GM18909 (cell line): ENCODE results near the gene BCORL1.
A peak's percentile ranks its signal among the peaks of the same experiment; 100 is the strongest.

Experiments
- ATAC-seq: cut with Tn5 transposase; IDR thresholded peaks from one replicate; pipeline ENCODE4 v1.9.1; 2021; ENCODE audit warnings: mild to moderate bottlenecking; ENCODE audit not compliant: unreplicated experiment, poor library complexity

The BCORL1 gene

DNA sequence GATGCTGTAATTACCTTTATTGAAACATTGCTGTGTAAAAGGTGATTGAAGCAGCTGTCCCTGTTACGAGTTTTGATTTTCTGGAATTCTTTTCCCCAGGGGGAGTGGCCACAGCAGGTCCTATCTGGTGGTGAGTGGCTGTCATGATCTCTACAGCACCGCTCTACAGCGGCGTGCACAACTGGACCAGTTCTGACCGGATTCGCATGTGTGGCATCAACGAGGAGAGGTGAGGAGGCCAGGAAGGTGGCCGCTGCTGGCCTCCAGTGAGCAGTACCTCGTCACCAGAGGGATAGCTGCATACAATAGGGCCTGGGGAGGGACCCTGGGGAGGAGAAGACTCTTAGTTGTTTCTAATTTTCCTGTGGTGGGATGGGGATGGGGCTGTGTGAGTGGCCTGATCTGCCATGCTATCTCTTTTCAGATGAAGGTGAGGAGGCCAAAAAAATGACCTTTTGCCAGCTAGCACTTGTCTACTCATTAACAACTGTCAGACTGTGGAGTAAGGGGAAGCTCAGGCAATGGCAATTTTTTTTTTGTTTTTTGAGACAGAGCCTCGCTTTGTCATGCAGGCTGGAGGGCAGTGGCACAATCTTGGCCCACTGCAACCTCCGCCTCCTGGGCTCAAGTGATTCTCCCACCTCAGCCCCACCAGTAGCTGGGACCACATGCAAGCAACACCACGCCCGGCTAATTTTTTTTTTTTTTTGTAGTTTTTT is 22.8 kb downstream of the BCORL1 start:
- ATAC-seq = no peak

DNA sequence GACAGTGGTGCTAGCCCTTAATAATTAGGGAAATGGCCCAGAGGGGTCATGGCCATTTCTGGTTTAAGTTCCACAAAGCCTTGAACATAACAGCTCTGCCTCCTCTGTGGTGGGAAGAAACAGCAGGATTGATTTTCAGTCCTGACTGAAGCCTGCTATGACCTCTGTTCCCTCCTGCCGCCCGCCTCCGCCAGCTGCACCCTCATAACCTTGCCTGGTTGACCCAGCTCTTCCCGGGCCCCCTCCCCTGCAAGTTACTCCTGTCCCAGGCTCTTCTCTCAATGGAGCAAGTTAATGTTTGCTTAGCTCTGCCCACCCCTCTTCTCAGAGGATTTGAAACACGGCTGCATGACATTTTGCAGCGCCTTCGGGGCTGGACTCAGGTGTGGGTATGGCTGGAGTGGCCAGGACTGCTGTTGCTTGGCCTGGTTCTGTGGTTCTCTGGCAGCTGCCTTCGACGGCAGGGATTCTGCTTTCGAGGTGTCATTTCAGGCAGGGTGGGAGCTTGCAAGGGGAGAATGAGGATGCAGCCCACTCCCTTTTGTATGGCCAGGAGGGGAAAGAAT is 27.3 kb downstream of the BCORL1 start:
- no peak for ATAC-seq

DNA sequence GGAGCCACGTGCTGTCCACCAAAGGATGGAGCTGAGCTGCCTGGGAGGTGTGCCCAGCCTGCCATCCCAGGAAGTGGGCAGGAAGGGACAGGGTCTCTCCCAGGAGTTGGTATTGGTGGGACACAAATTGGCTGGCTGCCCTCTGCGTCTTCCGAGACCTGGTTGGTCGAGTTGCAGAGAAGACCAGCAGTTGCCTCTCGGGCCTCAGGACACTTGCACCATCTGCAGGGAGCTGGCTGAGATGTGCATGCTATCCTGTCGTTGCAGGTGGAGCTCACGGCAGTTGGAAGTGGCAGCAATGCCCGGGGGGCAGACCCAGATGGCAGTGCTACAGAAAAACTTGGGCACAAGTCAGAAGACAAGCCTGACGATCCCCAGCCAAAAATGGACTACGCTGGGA is 30.2 kb downstream of the BCORL1 start:
- no peak for ATAC-seq

DNA sequence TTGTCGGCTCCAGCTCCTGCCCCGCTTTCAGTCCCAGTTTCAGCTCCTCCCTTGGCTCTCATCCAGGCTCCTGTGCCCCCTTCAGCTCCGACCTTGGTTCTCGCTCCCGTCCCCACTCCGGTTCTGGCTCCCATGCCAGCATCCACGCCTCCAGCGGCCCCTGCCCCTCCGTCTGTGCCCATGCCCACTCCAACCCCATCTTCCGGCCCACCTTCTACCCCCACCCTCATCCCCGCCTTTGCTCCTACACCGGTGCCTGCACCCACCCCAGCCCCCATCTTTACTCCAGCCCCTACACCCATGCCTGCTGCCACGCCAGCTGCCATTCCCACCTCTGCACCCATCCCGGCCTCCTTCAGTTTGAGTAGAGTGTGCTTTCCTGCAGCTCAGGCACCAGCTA is 31.2 kb downstream of the BCORL1 start:
- no peak for ATAC-seq

DNA sequence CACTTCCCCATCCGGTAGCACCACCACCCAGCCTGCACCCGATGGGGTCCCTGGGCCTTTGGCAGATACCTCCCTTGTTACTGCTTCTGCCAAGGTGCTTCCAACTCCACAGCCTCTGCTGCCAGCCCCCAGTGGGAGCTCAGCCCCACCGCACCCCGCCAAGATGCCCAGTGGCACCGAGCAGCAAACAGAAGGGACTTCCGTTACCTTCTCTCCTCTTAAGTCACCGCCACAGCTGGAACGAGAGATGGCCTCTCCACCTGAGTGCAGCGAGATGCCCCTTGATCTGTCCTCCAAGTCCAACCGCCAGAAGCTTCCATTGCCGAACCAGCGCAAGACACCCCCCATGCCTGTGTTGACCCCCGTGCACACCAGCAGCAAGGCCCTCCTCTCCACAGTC is 31.9 kb downstream of the BCORL1 start:
- ATAC-seq = no peak

DNA sequence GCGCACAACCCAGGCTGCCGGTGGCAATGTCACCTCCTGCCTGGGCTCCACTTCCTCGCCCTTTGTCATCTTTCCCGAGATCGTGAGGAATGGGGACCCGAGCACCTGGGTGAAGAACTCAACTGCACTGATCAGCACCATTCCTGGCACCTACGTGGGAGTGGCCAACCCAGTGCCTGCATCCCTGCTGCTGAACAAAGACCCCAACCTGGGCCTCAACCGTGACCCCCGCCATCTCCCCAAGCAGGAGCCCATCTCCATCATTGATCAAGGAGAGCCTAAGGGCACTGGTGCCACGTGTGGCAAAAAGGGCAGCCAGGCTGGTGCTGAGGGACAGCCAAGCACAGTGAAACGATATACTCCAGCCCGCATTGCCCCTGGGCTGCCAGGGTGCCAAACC is 32.3 kb downstream of the BCORL1 start:
- no peak for ATAC-seq

DNA sequence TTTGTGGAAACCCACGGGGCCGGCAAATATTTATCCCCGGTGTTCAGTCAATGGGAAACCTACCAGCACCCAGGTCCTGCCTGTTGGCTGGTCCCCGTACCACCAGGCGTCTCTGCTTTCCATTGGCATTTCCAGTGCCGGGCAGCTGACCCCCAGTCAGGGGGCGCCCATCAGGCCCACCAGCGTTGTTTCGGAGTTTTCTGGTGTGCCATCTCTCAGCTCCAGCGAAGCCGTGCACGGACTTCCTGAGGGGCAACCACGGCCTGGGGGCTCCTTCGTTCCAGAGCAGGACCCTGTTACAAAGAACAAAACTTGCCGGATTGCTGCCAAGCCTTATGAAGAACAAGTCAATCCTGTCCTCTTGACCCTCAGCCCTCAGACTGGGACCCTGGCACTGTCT is 32.7 kb downstream of the BCORL1 start:
- ATAC-seq = no peak

DNA sequence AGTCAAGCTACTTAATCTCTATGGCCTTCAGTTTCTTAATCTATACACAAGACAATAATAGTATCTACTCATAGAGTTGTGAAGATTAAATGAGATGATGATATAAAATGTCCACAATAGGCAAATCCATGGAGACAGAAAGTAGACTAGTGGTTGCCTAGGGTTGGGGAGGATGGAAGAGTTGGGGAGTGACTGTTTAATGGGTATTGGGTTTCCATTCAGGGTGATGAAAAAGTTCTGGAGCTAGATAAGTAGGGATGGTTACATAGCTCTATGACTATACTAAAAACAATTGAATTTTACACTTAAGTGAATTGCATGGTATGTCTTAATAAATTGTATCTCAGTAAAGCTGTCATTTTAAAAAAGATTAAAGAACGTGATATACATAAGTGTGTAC is 35.7 kb downstream of the BCORL1 start:
- no peak for ATAC-seq

DNA sequence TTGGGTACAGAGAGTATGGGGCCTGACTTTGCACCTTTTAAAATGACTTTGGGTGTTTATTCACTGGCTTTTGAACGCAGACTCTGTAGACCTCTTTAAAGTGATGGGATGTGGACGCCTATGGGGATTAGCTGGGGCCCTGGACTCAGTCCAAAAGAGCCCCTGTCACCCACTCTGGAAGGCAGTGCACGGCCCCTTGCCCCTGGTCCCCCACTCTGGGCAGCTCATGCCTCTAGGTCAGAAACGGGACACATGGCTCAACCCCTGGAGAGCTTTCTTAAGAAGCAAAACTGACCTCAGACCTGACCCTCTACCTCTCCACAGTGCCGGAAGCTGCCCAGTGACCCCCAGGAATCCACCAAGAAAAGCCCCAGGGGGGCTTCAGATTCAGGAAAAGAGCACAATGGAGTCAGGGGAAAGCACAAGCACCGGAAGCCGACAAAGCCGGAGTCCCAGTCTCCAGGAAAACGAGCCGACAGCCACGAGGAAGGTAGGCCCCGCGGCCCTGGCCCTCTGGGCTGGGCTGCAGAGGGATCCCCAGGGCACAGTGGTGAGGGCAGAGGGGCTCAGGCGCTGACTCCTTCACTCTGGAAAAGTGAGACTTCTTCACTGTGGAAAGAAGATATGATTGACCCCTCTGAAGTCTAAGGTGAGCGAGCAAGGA is 38.4 kb downstream of the BCORL1 start:
- ATAC-seq = no peak

DNA sequence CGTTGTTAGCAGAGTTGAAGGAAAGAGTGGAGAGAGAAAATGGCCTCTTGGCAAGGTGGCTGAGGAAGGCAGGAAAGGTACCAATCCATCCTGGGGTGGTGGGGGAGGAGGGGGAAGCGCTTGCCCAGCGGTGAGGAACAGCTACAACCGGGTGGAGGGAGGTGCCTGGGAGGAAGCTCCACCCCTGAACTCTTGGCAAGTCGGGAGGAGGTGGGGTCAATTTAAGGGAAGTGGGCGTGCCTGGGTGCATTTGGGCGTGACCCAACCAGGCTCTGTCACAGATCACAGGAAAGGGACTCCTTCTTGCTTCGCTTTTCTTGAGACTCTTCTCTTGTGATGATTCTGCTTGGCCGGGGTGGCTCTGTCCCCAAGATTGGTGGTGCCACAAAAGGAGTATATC is 41.7 kb downstream of the BCORL1 start:
- ATAC-seq = peak; percentile 99

DNA sequence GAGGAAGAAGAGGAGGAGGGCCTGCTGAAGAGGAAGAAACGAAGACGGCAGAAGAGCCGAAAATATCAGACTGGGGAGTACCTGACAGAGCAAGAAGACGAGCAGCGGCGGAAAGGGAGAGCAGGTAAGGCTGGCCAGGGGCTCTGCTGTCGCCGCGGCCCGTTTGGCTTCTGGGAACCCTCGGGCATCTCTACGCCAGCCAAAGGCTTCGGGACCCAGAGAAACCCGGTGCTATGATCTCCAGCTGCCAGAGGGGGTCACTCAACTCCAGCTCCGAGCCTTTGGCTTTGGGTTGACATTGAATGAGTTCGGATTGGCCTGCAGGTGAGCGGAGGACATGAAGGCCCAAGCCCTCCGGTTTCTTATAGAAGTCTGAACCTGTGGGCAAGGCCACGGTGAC is 42.8 kb downstream of the BCORL1 start:
- no peak for ATAC-seq

DNA sequence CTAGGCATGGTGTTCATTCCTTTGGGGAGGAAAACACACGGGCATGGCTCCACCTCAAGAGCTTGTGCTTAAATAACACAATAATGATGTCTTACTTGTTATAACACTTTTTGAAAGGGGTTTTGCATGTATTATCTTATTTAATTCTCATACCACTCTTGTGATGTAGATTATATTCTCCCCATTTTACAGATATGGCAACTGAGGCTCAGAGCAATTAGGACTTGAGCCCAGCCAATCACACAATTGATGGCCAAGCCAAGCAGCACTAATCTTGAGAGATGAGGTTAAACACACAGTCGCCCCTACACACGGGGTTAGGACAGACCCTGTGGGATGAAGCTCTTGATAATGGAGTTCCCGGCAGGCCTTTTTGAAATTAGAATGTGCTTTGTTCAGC is 45.1 kb downstream of the BCORL1 start:
- ATAC-seq = no peak

DNA sequence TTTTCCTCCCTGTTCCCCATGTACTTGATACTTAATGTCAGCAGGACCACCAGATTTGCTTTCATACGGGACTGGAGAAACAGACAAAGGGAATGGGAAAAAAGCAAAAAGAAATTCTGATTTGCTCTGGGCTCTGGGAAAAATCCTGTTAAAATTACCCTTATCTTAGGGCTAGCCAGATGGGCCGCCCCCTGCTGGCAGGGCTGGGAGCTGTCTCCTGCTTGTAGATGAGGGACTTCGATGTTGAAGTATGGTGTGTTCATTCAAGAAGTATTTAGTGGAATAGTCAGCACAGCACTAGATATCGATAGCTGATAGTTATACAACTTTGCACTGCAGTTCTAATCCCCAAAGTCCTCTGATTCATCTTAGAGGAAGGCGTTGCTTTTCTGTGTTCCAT is 45.8 kb downstream of the BCORL1 start:
- ATAC-seq = no peak

DNA sequence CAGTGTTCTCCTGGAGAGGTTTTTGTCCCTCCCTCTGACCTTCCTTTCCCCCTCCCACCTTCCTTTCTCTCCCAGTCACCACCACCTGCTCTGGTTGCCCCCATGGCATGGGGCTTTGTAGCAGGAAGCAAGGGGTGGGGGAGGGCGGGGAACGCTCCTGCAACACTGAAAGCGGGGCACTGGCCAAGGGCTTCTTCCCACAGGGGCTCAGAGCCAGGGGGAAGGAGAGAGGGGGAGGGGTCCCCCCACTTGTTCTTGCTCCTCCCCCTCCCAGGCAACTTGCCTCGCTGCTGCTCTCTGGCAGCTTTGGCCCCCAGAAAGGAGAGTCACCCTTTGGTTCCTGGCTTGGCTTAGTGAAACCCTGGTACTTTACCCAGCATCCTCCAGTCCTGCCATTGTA is 48.4 kb downstream of the BCORL1 start:
- ATAC-seq = no peak

DNA sequence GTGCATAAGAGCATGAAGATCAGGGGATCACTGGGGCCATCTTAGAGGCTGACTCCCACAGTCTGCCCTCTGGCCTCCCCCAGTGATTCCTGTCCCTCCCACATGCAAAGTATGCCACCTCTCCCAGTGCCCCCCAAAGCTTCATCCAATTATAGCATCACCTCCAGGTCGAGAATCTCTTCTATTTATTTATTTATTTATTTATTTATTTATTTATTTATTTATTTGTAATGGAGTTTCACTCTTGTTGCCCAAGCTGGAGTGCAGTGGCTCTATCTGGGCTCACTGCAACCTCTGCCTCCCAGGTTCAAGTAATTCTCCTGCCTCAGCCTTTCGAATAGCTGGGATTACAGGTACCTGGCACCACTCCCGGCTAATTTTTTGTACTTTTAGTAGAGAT is 50.1 kb downstream of the BCORL1 start:
- no peak for ATAC-seq

DNA sequence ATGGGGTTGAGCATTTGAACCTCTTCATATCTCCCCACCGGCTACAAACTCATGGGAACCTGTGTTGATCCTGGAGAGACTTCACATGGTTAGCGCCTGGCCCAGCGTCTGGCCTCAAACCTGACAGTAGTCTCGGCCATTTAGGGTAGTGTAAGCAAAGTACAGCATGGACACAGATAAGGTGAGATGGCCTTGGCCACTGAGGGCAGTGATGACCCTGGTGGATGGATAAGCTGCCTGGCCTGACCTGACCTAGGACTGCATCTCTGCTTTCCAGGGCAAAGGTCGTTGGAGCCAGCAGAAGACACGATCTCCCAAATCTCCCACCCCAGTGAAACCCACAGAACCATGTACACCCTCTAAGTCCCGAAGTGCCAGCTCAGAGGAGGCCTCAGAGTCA is 51.7 kb downstream of the BCORL1 start:
- no peak for ATAC-seq

DNA sequence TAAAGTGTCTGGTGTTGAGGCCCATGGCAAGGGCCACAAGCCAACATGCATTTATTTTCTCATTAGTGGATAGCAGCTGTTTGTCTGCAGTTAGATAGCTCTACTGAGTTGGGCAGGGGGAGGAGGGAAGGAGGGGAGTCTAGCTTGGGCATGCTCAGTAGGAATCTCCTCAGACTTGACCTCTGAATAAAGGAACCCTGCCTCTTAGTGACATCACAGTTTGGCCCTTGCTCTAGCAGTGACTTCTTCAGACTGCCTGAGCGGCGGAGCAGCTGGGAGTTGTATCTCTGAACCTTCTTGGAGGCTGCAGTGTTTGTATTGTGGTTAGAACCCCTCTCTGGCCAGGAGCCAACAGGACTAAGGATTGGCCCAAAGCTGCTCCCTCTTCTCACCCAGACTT is 57.4 kb downstream of the BCORL1 start:
- ATAC-seq = no peak

DNA sequence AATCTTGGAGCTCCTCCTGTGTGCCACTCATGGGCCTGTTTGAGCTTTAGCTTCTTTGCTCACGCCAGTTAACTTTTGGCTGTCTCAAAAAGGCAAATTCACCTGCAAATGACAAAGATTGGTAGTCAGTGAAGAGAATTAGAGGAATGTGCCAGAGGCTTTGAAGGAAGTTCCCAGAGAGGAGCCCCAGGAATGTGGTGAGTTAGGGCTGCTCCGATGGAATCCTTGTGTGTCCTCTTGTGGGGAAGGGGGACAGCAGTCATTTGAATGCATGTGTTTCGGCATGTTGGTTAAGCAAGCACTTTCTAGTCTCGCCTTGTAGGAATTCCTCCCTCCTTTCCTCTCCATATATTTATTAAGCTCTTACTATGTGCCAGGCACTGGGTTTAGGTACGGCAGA is 65.0 kb downstream of the BCORL1 start:
- no peak for ATAC-seq

DNA sequence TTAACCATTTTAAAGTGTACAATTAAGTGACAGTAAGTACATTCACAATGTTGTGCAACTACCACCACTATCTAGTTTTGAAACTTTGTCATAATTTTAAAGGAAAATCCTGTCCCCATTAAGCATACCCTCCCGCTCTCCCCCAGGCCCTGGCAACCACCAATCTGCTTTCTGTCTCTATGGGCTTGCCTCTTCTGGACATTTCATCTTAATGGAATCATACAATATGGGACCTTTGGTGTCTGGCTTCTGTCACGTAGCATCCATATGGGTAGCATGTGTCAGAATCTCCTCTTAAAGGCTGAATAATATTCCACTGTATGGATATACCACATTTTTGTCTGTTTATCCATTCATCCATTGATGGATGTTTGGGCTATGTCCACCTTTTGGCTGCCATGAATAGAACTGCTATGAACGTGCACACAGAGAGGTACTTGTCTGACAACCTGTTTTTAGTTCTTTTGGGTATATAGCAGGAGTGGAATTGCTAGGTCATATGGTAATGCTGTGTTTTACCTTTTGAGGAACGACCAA is 66.3 kb downstream of the BCORL1 start:
- ATAC-seq = no peak

DNA sequence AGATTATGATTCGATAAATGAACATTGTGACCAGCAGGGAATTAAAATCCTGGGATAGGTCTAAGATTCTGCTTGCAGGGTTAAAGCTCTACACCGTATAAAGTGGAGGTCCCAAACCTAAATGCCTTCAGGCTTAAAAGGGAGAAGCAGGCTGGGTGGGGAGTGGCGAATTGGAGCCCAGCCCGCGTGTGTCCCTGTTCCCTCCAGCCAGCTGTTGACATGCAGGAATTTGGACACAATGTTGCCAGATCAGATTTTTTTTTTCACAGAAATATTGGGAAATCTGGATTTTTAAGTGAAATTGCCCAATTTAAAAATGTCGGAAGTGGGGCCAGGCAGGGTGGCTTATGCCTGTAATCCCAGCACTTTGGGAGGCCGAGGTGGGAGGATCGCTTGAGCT is 67.4 kb downstream of the BCORL1 start:
- no peak for ATAC-seq

DNA sequence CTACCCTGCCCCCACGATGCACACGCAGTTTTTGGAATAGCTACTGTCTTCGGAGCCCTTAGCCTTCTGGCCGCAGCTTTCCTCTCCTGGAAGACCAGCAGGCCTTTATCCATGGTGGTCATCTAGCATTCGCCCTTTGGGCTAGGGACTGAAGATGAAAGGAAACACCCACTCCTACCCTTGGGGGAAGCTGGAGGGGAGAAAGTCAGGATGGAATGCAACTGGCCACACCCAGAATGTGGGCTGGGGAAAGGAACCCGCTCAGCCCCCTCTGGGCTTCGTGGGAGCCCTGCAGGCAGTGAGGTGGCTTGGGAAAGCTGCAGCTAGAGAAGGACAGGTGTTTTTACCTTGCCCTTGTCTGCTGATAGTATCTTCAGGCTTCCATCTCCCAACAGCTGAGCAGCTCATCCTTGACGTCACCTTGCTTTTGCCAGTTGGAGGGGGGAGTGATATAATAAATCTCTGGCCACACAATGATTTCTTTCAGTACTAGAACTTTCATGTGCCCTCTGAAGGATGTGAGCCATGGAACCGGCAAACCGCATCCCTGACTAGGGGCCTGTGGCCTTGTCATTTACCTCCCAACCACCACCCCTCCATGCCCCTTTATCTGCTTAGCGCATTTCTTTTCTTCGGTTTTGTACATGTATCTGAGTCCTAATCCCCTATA is 68.9 kb downstream of the BCORL1 start:
- ATAC-seq = no peak
